K562 (cell line): ENCODE data around the gene LRP2BP. TPM values are rescaled to one million over a fixed set of nuclear protein-coding genes. Genes with fewer than 3 reads are reported as not detected.

Source experiments
- ARID2 ChIP-seq: fragments of 450-650 bp; IDR thresholded peaks from 2 replicates; pipeline ENCODE4 v1.6.1; 2017; ENCODE audit warnings: antibody characterized with exemption, mild to moderate bottlenecking
- CBFB ChIP-seq: sonication (generic); formaldehyde crosslinking; IDR thresholded peaks from 2 replicates; pipeline ENCODE4 v1.4.0; 2020; ENCODE audit warnings: mild to moderate bottlenecking, missing genetic modification reagents
- ERF ChIP-seq: fragments of 450-650 bp; formaldehyde crosslinking; IDR thresholded peaks from 2 replicates; pipeline ENCODE4 v1.4.0; 2020; ENCODE audit warnings: mild to moderate bottlenecking, mixed read lengths
- EWSR1 ChIP-seq: fragments of 450-650 bp; IDR thresholded peaks from 2 replicates; pipeline ENCODE4 v1.6.1; 2018; ENCODE audit warnings: borderline replicate concordance, mild to moderate bottlenecking, low read depth, moderate library complexity; ENCODE audit not compliant: partially characterized antibody
- FOXP1 ChIP-seq: sonication (generic); formaldehyde crosslinking; IDR thresholded peaks from 2 replicates; pipeline ENCODE4 v1.8.0; 2022; ENCODE audit warnings: mild to moderate bottlenecking, missing genetic modification reagents
- GABPA ChIP-seq: fragments of 200-800 bp; sonication (Bioruptor generic); conservative IDR thresholded peaks from 2 replicates; pipeline ENCODE4 v1.6.1; 2016; ENCODE audit warnings: low read depth, missing genetic modification characterization, missing compliant biosample characterization
- GABPB2 ChIP-seq: fragments of 250-450 bp; sonication (Bioruptor Pico); conservative IDR thresholded peaks from 2 replicates; pipeline ENCODE4 v1.5.1; 2021; ENCODE audit warnings: mild to moderate bottlenecking
- HNRNPLL ChIP-seq: fragments of 200-400 bp; formaldehyde crosslinking; IDR thresholded peaks from 2 replicates; pipeline ENCODE4 v1.6.1; 2017; ENCODE audit warnings: low read length, low read depth, mild to moderate bottlenecking; ENCODE audit not compliant: poor library complexity, severe bottlenecking
- JUN ChIP-seq, 2 experiments: sonication (generic) in 1 of 2; formaldehyde crosslinking in 1 of 2; IDR thresholded peaks; 2 replicates each; pipeline versions ENCODE4 v1.6.1 to v1.8.0; 2012 to 2022; ENCODE audit warnings: borderline replicate concordance in 2 of 2, mild to moderate bottlenecking in 2 of 2, improper control_type of control experiment in 1 of 2, low read depth in 1 of 2, low read length in 1 of 2, missing genetic modification reagents in 1 of 2
- KDM5B ChIP-seq: fragments of 200-600 bp; sonication (generic); IDR thresholded peaks from 2 replicates; pipeline ENCODE4 v1.6.1; 2012; ENCODE audit warnings: low read depth, mild to moderate bottlenecking, moderate library complexity, low read length, control low read depth, inconsistent platforms; ENCODE audit not compliant: insufficient replicate concordance
- MAFG ChIP-seq: fragments of 450-650 bp; conservative IDR thresholded peaks from 2 replicates; pipeline ENCODE4 v1.6.1; 2016; ENCODE audit warnings: missing genetic modification characterization, missing compliant biosample characterization
- MEIS2 ChIP-seq: fragments of 450-650 bp; IDR thresholded peaks from 2 replicates; pipeline ENCODE4 v1.6.1; 2014; ENCODE audit warnings: mild to moderate bottlenecking; ENCODE audit not compliant: partially characterized antibody
- NBN ChIP-seq: fragments of 450-650 bp; IDR thresholded peaks from 2 replicates; pipeline ENCODE4 v1.6.1; 2016; ENCODE audit warnings: low read depth, mild to moderate bottlenecking
- NR2C1 ChIP-seq, 2 experiments: fragments of 450-650 bp; IDR thresholded peaks; 2 replicates each; pipeline ENCODE4 v1.6.1; 2017; ENCODE audit warnings: mild to moderate bottlenecking in 2 of 2, antibody characterized with exemption in 1 of 2, inconsistent platforms in 1 of 2, missing compliant biosample characterization in 1 of 2, missing genetic modification characterization in 1 of 2
- PPARD ChIP-seq: fragments of 250-450 bp; sonication (Bioruptor Pico); IDR thresholded peaks from 2 replicates; pipeline ENCODE4 v1.8.0; 2022; ENCODE audit warnings: inconsistent platforms, mild to moderate bottlenecking, moderate library complexity
- ZBTB17 ChIP-seq: fragments of 450-650 bp; formaldehyde crosslinking; IDR thresholded peaks from 2 replicates; pipeline ENCODE4 v1.4.0; 2020; ENCODE audit warnings: mild to moderate bottlenecking
- ZNF121 ChIP-seq: sonication (generic); formaldehyde crosslinking; conservative IDR thresholded peaks from 2 replicates; pipeline ENCODE4 v1.8.0; 2022; ENCODE audit warnings: missing genetic modification reagents
- ZNF239 ChIP-seq: fragments of 250-450 bp; sonication (Bioruptor Pico); IDR thresholded peaks from 2 replicates; pipeline ENCODE4 v1.4.0; 2020; ENCODE audit warnings: mild to moderate bottlenecking
- ZNF263 ChIP-seq: sonication (generic); formaldehyde crosslinking; IDR thresholded peaks from 2 replicates; pipeline ENCODE4 v1.8.0; 2022; ENCODE audit warnings: mild to moderate bottlenecking, missing genetic modification reagents, borderline replicate concordance
- ZNF436 ChIP-seq: fragments of 250-450, 450-650 bp; sonication (Bioruptor Pico); formaldehyde crosslinking; IDR thresholded peaks from 2 replicates; pipeline ENCODE4 v1.7.0; 2020; ENCODE audit warnings: mild to moderate bottlenecking
- polyA plus RNA-seq, 8 experiments: library from polyadenylated mRNA; depleted of rRNA in 4 of 8; stranded (reverse) in 5 of 8; unstranded in 3 of 8; fragments of >200 nt; fragmentation: Nextera tagmentation in 2 of 8; fragmentation: Illumina TruSeq in 1 of 8; extraction: Ambion mirVana in 2 of 8; extraction: Trizol in 1 of 8; gene quantifications; 2 replicates each; pipeline versions ENCODE4 v1.2.1 to v1.2.3, GENCODE V29; 2011 to 2014; ENCODE audit warnings: inconsistent platforms in 1 of 8, missing spikeins in 1 of 8
- total RNA-seq, 7 experiments: library from RNA; depleted of rRNA in 6 of 7; stranded (reverse); fragments of >200 nt in 6 of 7; fragmentation: Illumina TruSeq in 2 of 7; extraction: Trizol in 2 of 7; gene quantifications; 2 replicates each; pipeline versions ENCODE4 v1.2.1 to v1.2.3, GENCODE V29; 2011 to 2021; ENCODE audit warnings: low replicate concordance in 1 of 7
- TF ChIP-seq, protein P1 (sequence below): fragments of 450-650 bp; IDR thresholded peaks from 2 replicates; pipeline ENCODE4 v1.6.1; 2016; ENCODE audit warnings: missing biosample characterization, missing genetic modification characterization
- TF ChIP-seq, protein P2 (sequence below): fragments of 450-650 bp; IDR thresholded peaks from 2 replicates; pipeline ENCODE4 v1.6.1; 2016; ENCODE audit warnings: borderline replicate concordance
- TF ChIP-seq, protein P3 (sequence below): fragments of 450-650 bp; IDR thresholded peaks from 2 replicates; pipeline ENCODE4 v1.6.1; 2014; ENCODE audit warnings: low read depth, mild to moderate bottlenecking, moderate library complexity, borderline replicate concordance

The LRP2BP gene
- total and polyA plus RNA-seq, 9 of the 15 experiments (the other 6 are each of a cell fraction or from before 2014, with no cell fraction given) = 0.42 to 2.1 (median 0.62) TPM

DNA sequence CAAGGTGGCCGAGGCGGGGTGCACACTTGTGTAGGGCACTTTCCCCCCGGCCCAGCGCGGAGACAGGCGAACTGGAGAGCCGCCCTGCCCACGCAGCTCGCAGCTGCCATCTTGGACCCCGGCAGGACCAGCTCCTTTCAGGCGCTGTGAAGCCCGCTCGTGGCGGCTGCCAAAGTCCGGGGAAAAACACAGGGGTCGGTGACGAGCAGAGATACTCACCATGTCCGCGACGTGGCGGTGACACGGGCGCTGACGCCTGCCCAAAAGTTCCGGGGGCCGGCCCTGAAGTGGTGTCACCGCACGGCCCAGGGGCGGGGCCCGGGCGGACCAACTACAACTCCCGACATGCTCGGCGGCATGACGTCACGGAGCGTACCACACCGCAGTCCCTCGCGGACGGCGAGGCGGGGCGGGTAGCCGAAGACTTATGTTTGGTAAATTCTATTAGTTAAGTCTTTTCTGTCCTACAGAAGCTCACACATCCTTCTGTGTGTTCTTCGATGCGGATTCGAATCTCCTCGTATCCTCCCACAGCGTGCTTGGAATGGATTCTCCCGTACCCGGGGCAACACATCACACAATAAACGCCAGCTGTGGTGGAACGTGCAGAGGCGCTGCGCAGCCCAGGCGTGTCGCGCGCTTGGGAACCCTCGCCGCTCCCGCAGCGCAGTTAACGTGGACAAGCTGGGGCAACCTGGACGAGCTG lies 30.1 kb upstream of the LRP2BP start, which contains the start of gene UFSP2 (continued):
- TF ChIP-seq ZNF263 (0 out of 2 replicates have a peak, but pooled peaks have one; percentile 28), JUN (IDR thresholded peaks at IDR 0.05; ENCODE audit: borderline replicate concordance, low read depth, low read length) (0 out of 2 replicates have a peak, but pooled peaks have one; percentile 6), JUN (CRISPR knock-in tag; IDR thresholded peaks at IDR 0.05; ENCODE audit: borderline replicate concordance) (peak; percentile 83; the same call in 1 of the 2 replicates), KDM5B (peak; percentile 54), ERF (CRISPR knock-in tag) (no peak), CBFB (CRISPR knock-in tag) (peak; percentile 67; the same call in 1 of the 2 replicates), GABPB2 (CRISPR knock-in tag) (no peak), ZNF239 (CRISPR knock-in tag) (no peak), ZNF121 (CRISPR knock-in tag) (no peak), FOXP1 (CRISPR knock-in tag) (peak; percentile 82), ZNF436 (CRISPR knock-in tag) (no peak), EWSR1 (no peak), NBN (peak; percentile 95), ARID2 (no peak), NR2C1 (IDR thresholded peaks at IDR 0.05) (no peak), NR2C1 (tag; IDR thresholded peaks at IDR 0.05) (peak; percentile 57; the same call in 1 of the 2 replicates), GABPA (tag) (peak; percentile 46; the same call in 1 of the 2 replicates), MEIS2 (peak; percentile 4), ZBTB17 (CRISPR knock-in tag) (0 out of 2 replicates have a peak, but pooled peaks have one; percentile 38), HNRNPLL (peak; percentile 97), MAFG (no peak), PPARD (no peak)
- TF ChIP-seq, protein P1, sequence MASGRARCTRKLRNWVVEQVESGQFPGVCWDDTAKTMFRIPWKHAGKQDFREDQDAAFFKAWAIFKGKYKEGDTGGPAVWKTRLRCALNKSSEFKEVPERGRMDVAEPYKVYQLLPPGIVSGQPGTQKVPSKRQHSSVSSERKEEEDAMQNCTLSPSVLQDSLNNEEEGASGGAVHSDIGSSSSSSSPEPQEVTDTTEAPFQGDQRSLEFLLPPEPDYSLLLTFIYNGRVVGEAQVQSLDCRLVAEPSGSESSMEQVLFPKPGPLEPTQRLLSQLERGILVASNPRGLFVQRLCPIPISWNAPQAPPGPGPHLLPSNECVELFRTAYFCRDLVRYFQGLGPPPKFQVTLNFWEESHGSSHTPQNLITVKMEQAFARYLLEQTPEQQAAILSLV = no peak
- TF ChIP-seq, protein P2, sequence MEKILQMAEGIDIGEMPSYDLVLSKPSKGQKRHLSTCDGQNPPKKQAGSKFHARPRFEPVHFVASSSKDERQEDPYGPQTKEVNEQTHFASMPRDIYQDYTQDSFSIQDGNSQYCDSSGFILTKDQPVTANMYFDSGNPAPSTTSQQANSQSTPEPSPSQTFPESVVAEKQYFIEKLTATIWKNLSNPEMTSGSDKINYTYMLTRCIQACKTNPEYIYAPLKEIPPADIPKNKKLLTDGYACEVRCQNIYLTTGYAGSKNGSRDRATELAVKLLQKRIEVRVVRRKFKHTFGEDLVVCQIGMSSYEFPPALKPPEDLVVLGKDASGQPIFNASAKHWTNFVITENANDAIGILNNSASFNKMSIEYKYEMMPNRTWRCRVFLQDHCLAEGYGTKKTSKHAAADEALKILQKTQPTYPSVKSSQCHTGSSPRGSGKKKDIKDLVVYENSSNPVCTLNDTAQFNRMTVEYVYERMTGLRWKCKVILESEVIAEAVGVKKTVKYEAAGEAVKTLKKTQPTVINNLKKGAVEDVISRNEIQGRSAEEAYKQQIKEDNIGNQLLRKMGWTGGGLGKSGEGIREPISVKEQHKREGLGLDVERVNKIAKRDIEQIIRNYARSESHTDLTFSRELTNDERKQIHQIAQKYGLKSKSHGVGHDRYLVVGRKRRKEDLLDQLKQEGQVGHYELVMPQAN = peak; percentile 88
- TF ChIP-seq, protein P3, sequence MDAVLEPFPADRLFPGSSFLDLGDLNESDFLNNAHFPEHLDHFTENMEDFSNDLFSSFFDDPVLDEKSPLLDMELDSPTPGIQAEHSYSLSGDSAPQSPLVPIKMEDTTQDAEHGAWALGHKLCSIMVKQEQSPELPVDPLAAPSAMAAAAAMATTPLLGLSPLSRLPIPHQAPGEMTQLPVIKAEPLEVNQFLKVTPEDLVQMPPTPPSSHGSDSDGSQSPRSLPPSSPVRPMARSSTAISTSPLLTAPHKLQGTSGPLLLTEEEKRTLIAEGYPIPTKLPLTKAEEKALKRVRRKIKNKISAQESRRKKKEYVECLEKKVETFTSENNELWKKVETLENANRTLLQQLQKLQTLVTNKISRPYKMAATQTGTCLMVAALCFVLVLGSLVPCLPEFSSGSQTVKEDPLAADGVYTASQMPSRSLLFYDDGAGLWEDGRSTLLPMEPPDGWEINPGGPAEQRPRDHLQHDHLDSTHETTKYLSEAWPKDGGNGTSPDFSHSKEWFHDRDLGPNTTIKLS = peak; percentile 92
